ENCODE measurements around the gene HNRNPM.
"Not testable (repeated sequence)": the region's sequence is repeated elsewhere in the genome, so short reads cannot be mapped to it uniquely, and the experiment has no call there.

Gene HNRNPM

DNA sequence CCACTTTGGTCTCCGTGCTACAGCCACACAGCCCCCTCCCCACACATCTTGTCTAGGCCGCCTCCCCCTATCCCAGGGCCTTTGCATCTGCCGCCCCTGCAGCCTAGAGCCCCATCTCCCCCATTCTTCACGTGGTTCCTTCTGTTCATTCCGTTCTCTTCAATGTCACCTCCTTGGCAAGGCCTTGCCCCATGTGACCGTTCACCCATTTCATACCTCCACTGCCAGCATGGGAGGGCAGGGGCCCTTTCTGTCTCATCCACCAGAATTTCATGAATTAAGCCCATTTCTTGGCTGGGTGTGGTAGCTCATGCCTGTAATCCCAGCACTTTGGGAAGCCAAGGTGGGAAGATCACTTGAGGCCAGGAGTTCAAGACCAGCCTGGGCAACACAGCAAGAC, 15.7 kb upstream of the HNRNPM start:
- DNase-seq = no peak

DNA sequence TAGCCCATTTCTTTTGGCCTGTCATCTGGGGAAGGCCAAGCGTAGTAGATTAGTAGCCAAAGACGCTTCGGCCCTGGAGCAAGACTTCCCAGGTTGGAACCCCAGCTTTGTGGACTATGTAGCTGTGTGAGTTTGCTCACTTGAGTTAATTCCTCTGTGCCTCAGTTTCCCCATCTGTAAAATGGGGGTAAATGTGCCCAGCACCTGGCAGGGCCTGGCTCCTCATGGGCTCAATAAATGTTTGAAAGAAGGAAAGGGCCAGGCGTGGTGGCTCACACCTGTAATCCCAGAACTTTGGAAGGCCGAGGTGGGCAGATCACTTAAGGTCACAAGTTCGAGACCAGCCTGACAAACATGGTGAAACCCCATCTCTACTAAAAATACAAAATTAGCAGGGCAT, 14.9 kb upstream of the HNRNPM start:
- DNase-seq = no peak

DNA sequence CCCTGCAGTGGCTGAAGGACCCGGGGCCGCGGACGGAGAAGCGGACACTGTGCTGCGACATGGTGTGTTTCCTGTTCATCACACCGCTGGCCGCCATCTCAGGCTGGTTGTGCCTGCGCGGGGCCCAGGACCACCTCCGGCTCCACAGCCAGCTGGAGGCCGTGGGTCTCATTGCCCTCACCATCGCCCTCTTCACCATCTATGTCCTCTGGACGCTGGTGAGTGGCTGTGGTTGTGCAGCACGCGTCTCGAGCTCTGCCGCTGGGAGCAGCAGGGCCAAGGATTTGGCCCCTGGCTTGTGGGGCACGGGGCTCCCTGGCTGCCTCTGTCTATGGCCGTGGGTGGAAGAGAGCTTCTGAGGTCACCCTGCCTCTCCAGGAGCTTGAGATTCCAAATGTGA, 14.1 kb upstream of the HNRNPM start:
- DNase-seq = no peak

DNA sequence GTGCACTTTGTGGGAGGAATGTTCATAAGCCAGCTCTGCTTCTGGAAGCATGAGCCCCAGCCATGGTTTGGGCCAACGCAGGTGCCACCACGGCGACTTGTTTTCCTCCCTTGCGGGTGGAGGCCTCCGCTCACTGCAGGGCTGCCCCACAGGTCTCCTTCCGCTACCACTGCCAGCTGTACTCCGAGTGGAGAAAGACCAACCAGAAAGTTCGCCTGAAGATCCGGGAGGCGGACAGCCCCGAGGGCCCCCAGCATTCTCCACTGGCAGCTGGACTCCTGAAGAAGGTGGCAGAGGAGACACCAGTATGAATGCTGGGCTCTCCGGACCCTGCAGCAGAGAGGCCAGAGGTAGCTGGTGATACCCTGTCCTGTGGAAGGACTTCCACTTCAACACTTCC, 6.5 kb upstream of the HNRNPM start:
- DNase-seq = no peak

DNA sequence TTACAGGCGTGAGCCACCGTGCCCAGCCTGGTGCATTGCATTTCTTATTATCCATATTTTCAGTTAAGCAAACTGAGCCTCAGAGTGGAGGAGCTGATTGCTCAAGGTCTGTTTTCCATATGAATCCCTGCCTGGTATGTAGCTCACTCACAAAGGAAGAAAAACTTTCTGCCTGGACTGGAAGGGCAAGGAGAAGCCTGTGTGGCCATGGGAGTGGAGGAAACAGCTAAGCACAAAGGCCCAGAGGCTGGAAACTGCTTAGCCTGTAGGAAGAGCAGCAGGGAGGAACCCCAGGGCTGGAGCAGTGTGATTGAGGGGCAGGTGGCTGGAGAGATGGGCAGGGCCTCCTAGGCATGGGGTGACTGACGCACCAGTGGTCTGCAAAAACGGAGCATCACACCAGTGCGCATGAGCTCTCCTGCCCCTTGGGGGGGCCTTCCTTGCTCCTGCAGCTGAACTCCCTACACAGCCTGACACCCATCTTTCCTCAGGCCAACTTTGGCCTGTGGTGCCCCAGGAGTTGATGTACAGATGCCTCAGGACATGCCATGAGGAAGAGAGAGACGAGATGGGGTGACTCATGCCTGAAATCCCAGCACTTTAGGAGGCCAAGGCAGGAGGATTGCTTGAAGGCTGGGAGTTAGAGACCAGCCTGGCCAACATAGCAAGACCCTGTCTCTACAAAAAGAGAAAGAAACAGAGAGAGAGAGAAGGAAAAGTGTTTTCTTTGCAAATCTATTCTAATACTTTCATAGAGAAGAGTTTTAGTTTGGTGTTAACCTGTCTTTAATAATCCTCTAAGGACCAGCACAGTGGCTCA, 2.8 kb upstream of the HNRNPM start:
- DNase-seq = no peak

DNA sequence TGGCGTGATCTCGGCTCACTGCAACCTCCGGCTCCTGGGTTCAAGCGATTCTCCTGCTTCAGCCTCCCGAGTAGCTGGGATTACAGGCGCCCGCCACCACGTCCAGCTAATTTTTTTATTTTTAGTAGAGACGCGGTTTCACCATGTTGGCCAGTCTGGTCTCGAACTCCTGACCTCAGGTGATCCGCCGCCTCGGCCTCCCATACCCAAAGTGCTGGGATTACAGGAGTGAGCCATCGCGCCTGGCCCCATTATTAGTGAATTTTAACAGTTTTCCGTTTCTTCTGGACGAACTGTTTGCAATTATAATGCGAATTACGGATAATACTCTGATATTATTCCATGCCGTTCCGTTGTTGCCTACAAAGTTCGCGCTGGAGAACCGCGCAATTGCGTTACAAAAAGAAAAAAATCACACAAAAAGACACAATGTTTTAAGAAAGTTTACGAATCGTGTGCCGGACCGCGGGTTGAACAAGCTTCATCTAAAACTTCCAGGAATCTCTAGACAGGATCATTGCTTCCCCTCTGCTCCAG, 567 bp upstream of the HNRNPM start:
- DNase-seq = not testable (repeated sequence)

DNA sequence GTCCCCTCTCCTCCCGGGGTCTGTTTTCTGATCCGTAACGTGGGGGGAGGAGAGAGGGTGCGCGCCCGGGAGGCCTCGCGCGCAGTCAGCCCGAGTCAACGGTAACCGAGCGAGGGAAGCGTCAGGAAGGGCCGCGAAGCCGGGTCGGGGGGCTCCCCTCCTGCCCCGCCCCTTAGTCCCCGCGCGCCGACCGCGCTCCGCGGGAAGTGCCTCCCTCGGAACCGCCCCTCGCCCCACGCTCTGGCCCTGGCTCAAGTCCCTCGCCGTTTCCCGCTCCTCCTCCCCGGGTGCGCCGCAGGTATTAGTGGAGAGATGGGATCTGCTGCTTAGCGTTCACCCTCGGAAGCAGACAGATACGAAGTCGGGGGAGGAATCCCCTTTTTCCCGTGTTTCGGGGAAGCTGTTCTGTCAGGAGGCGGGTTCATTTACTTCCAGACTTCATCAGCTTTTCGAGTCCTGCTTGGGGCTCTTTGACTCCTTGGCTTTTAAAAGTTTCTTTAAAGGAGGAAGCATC, 770 bp downstream of the HNRNPM start:
- DNase-seq = no peak

DNA sequence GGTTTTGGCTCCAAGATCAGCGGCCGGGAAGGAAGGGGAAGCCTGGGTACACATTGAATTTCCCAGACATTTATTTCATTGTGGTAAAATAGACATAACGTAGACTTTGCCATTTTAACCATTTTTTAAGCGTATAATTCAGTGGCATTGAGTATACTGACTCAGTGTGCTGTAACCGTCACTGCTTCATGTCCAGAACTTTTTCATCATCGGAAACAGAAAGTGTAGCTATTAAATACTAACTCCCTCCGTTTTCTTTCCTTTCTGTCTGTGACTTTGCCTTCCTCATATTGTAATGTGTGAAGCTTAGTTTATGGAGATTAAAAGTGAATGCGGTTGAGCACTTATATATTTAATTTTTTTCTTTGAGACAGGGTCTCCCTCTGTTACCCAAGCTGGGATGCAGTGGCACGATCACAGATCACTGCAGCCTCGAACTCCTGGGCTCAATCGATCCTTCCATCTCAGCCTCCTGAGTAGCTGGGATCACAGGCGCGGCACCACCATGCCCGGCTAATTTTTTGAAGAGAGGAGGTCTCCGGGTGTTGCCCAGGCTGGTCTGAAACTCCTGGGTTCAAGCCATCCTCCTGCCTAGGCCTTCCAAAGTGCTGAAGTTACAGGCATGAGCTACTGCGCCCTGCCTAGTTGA, 1.4 kb downstream of the HNRNPM start:
- no peak for DNase-seq

DNA sequence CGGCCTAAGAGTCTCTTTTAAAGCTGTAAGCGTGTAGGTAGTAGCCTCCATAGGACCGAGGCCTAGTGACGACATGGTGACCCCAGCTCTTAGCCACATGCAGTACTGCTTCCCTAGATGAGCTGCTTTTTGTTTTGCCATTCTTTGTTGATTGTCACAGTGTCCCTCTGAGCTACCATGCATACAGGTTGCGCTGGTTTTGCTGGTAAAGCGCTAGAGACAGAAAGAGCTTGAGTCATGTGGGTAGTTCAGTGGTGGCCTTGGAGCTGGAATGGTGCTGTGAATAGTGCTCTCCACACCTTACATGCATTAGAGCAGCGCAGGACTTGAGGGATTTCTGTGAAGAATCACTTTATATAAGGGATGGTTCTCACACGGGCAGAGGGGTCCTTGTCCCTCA, 5.1 kb downstream of the HNRNPM start:
- no peak for DNase-seq

DNA sequence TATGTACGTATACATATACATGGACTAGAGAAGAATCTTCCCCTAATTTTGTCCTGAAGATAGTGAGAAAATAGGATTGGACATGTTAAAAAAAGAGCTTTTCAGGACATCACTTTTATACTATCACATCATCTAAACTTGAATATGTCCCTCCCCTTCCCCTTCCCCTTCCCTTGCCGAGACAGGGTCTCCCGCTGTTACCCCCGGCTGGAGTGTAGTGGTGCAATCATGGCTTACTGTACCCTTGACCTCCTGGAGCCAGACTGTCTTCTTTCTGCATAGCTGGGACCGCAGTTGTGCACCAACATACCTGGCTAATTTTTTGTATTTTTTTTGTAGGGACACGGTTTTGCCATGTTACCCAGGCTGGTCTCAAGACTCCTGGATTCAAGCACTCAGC, 6.6 kb downstream of the HNRNPM start:
- DNase-seq = no peak

DNA sequence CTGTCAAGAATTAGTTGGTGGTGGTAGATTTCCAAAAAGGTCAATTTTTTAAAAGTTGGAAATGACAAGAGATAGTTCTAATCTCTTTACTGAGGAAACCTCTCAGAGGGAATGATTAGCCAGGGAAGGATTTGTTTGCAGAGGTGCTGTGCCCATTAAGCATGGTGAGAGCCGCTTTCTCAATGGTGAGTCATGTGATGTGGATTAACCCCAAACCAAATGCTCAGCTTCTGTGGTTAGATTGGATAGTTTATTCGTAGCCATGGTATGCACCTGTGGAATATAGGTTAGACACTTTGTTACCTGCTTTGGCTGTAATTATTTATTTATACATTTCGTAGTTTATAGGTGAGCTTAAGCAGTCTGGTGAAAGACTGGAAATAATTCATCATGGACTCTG, 7.1 kb downstream of the HNRNPM start:
- peak; percentile 78 for DNase-seq

DNA sequence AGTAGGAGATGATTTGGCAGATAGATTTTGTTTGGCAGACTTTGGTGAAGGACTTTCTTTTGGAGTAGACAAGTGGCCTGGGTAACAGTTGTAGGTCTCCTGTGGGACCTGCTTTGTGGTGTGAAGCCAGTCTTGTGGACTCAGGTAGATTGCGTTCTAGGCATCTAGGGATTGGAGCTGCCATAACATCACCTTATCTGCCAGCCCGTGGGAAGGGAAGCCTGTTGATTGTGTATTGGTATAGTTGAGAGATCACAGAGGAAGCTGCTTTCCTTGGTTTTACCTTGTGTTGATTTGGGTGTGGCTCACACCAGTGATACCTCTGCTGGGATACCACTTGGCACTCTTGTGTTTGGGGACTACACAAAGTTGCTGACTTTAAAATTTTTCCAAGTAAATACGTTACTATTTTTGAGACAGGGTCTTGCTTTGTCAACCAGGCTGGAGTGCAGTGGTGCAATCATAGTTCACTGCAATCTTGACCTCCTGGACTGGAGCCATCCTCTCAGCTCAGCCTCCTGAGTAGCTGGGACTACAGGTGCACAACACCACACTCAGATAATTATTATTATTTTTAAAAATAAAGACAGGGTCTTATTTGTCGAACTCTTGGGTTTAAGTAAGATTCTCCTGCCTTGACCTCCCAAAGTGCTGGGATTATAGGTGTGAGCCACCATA, 7.8 kb downstream of the HNRNPM start:
- DNase-seq = no peak

DNA sequence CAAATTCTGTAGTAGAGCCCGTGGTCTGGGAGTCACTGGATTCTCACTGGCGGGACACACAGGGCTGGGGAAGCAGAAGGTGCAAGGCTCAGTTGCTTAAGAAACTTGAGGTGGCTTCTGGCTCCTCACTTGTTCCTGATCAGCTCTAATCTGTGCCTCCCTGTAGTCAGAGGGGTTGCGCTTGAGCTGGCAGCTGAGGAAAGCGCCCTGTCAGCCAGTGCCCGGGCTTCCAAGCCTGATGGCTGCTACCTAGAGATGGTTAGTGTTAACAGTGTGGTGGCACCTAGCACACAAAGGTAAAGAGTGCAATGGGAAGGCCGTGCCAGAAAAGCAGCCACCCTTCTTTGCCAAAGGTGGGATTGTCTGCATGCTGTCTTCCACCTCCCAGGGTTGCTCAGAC, 8.8 kb downstream of the HNRNPM start:
- DNase-seq = no peak

DNA sequence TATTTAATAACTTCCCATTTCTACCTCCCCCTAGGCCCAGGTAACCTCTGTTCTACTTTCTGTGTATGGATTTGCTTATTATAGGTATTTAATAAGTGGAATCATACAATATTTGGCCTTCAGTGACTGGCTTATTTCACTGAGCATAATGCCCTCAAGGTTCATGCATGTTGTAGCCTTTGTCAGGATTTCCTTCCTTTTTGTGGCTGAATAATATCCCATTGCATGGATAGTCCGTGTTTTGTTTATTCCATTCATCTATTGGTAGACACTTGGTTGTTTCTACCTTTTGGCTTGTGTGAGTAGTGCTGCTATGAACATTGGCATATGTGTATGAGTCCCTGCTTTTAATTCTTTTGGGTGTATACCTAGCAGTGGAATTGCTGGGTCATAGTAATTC, 9.4 kb downstream of the HNRNPM start:
- no peak for DNase-seq

DNA sequence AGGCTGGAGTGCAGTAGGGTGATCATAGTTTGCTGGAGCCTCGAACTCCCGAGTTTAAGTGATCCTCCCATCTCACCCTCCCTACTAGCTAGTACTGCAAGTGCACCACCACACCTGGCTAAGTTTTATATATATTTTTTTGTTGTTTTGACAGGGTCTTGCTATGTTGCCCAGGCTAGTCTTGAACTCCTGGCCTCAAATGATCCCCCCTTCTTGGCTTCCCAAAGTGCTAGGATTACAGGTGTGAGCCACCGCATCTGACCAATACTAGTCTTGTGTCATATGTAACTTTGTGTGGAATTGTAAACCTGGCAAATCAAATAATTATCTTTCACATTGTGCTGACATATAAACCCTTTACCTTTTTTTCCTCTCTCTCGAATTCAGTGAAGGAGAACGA, 10.2 kb downstream of the HNRNPM start:
- DNase-seq = no peak

DNA sequence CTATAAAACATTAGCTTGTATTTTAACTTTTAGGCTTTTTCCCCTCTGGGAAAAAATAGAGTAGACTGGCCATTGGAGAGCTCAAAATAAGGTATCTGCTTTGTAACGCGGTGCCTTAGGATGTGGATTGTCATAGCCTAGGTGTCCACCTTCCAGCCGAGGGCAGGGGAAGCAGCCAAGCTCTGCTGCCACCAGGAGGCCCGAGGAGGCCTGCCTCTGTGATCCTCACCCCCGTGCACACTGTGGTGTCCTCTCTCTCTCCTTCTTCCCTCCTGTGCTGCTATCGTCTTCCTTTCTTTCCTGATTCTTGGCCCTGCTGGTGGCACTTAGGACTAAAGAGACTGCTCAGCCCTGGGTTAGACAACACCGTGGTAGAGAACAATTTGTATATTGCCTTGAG, 11.3 kb downstream of the HNRNPM start:
- no peak for DNase-seq

DNA sequence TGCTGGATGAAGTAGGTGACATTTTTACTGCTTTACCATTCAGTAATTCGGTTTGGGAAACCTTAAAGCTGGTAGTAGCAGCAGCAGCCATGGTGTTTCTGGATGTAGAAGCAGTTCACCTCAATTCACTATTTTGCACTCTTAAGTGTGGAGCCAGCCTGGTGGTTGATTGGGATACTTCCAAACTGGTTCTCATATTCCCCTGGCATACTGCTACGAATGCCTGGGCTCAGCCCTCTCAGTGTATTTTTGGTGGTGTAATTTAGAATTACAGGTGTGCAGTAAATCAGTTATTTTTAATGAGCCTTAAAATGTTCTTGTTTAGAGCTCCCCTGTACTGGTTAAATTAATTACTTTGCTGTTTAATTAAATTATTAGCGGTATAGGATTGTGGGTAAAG, 12.4 kb downstream of the HNRNPM start:
- DNase-seq = no peak

DNA sequence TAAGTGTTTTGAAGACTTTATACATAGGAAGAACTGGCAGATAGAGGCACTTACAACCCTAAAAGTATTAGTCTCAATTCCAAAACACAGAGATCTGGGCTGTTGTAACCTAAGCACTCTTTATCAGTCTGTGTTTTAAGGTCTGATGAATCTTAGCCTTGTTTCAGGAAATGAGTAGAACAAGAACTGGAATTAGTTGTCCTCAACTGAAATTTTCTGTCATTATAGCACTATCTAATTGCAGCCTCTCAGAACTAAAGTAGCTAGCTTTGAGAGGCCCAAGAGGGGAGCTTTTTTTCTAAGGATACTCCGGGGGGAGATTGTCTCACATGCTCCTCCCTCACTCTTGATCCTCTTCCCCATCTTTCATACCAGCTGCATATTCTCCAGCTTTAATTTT, 13.1 kb downstream of the HNRNPM start:
- no peak for DNase-seq

DNA sequence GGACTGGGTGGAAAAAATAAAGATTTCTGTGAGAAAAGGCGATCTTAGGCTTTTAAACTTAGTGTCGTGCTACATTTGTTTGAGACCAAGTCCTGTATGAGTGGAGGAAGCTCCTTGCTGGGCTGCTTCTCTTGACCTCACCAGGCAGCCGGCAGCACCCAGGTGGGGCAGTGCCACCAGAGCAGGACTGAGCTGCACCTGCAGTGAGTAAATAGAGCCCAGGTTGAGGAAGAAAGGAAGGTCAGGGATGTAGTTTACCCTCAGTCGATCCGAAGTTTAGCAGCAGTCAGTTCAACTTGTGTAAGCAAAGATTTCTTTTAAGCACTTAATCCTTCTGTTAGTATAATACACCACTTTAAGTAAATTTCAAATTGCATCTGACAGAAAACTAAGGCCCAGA, 13.6 kb downstream of the HNRNPM start:
- DNase-seq = no peak

DNA sequence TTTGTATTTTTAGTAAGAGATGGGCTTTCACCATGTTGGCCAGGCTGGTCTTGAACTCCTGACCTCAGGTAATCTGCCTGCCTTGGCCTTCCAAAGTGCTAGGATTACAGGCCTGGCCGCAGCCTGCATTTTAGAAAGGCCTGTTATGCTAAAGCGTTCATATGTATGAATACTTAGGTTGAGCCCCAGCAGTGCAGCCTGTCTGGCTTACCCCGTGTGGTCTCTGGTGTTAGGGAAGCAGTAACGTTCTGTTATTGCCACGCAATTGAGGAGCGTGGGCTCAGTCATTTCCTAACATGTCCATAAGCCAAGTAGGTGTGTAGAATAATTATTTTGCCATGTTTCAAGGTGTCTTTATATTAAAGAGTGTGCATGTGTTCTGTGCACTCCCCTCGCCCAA, 14.3 kb downstream of the HNRNPM start:
- no peak for DNase-seq

DNA sequence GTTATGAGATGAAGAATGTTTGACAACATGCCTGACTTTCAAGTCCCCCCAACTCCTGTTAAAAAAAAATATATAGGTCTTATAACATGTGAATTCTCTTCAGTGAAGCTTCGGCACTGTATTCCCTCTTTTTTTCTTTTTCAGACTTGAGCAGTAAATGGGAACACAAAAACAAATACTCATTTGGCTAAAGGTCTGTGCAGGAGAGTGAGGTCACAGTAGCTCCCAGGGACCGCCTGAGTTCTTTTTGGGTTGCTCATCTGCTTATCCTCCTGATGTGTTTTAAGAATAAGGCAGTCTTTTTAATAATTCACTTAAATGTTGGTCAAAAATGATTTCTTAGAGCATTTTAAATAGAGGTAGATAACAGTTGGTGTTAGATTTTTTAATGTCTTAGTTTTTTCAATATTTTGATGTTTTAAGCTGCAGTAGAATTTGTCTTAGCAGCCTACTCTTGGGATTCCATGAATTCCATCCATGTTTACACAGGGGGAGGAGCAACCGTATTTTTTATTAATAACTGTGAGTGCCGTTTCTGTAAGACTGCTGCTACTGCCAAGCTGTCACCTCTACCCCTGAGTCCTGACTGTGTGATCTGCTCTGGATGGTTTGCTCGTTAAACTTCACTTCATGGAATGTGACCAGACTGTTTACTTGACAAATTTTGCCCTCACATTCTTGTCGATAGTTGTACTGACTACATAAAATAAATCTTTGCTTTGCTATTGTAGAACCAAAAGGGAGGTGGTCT, 14.9 kb downstream of the HNRNPM start:
- DNase-seq = peak; percentile 62

DNA sequence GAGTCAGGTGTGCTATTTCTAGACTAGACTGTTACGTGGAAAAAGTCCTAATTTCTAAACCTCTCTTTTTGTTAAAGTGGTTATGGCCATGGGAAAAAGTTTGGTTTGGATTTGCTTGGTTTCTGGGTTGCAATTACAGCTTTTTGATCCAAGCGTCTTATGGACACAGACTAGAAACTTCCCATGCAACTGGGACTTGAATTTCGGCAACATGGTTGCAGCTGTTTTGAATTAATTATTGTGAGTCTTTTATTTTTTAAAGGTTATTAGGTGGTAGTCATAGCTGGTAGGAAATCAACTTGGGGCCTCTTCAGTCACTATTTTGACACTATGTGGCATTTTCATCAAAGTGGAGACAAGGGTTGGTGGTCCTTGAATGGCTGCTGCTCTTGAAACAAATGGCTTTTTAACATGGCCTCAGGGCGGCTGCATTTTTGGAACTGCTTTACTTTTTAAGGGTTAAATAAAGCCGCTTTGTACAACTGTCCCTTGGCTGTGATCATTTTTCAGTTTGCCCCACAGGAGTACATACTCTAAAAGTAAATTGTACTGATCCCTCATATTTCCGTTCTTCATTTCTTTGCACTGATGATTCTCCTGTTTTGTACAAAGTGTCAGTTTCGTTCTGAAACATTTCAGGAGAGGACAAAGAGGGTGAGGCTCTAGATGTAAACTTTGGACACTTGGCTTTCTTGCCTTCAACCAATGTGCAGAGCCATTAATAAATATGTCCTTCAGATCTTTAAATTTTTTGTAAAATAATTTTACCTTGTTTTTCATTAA, 15.9 kb downstream of the HNRNPM start:
- DNase-seq = no peak

Measured in kidney glomerular epithelial cell (primary cell).